ENCODE results near the gene ARIH2.

Gene ARIH2

GRCh38 chr3:49018707-49019006 is 100.0 kb downstream of the ARIH2 start:
- no peak for DNase-seq (ENCODE audit: low read depth, low spot score)

DNA sequence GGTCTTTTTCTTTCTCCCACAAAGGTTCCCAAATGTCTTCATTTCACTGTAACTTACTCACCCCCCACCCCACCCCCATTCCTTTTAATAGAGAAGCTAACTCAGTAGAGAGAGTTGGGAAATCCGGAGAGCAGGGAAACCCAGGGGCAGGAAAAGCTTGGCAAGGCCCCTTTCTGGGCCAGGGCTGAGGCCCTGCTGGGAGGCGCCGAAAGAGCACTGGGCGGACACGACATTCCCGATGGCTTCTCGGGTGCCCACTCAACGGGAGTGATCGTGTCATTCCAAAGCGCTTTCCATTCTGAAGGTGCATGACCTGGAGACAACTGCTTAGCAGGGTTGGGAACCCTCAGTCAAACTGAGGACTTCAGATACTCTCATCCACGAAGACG is 101.3 kb downstream of the ARIH2 start:
- no peak for DNase-seq (ENCODE audit: low read depth, low spot score)

GRCh38 chr3:49020330-49021212 is 101.9 kb downstream of the ARIH2 start:
- no peak for DNase-seq (ENCODE audit: low read depth, low spot score)

- peak; percentile 98 for DNase-seq (ENCODE audit: low read depth, low spot score)
Measured at GRCh38 chr3:49021213-49021812, 102.7 kb downstream of the ARIH2 start.

GRCh38 chr3:49021813-49022687 is 103.4 kb downstream of the ARIH2 start, which contains the start of gene NDUFAF3:
TSS of gene NDUFAF3 (plus strand) at chr3:49022121. CDS start at chr3:49022145, 24 bp downstream.
- DNase-seq (ENCODE audit: low read depth, low spot score), result peak; percentile 85

DNA sequence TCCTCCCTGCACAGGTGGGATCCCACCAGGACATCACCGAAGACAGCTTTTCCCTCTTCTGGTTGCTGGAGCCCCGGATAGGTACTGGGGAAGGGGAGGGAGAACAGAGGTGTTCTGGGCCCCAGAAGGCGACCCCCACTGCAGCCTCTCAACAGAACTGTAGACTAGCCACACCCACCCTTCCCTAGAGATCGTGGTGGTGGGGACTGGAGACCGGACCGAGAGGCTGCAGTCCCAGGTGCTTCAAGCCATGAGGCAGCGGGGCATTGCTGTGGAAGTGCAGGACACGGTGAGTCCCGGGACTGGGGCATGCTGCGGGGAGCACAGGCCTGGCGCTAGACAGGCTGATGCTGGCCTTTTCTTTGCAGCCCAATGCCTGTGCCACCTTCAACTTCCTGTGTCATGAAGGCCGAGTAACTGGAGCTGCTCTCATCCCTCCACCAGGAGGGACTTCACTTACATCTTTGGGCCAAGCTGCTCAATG is 104.1 kb downstream of the ARIH2 start:
- no peak for DNase-seq (ENCODE audit: low read depth, low spot score)

GRCh38 chr3:49023775-49024174 is 105.1 kb downstream of the ARIH2 start:
- no peak for DNase-seq (ENCODE audit: low read depth, low spot score)

DNA sequence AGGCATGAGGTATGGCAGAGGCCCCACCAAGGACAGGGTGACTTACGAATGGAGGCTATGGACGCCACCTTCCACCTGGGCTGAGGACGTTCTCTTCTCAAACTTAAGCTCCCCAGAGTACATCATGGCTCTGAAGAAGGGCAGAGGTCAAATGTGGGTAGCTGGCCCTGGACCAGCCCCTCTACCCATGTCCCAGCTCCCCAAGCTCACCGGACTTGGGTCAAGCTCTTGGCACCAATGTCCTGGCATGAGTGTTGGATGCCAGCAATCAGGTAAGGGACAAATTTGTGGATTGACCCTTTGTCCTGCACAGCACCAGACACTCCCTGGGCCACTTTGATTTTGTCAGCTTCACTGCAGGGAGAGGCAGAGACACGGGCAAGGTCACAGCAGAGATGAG is 105.8 kb downstream of the ARIH2 start:
- no peak for DNase-seq (ENCODE audit: low read depth, low spot score)

- DNase-seq (ENCODE audit: low read depth, low spot score), result no peak
Measured at GRCh38 chr3:49025005-49025792, 106.6 kb downstream of the ARIH2 start.

- no peak for DNase-seq (ENCODE audit: low read depth, low spot score)
Measured at GRCh38 chr3:49025793-49026520, 107.3 kb downstream of the ARIH2 start.

- DNase-seq (ENCODE audit: low read depth, low spot score), result no peak
Measured at GRCh38 chr3:49026536-49026935, 107.9 kb downstream of the ARIH2 start.

- DNase-seq (ENCODE audit: low read depth, low spot score), result no peak
Measured at GRCh38 chr3:49027634-49028033, 109.0 kb downstream of the ARIH2 start.

- DNase-seq (ENCODE audit: low read depth, low spot score), result no peak
Measured at GRCh38 chr3:49028298-49028672, 109.6 kb downstream of the ARIH2 start.

DNA sequence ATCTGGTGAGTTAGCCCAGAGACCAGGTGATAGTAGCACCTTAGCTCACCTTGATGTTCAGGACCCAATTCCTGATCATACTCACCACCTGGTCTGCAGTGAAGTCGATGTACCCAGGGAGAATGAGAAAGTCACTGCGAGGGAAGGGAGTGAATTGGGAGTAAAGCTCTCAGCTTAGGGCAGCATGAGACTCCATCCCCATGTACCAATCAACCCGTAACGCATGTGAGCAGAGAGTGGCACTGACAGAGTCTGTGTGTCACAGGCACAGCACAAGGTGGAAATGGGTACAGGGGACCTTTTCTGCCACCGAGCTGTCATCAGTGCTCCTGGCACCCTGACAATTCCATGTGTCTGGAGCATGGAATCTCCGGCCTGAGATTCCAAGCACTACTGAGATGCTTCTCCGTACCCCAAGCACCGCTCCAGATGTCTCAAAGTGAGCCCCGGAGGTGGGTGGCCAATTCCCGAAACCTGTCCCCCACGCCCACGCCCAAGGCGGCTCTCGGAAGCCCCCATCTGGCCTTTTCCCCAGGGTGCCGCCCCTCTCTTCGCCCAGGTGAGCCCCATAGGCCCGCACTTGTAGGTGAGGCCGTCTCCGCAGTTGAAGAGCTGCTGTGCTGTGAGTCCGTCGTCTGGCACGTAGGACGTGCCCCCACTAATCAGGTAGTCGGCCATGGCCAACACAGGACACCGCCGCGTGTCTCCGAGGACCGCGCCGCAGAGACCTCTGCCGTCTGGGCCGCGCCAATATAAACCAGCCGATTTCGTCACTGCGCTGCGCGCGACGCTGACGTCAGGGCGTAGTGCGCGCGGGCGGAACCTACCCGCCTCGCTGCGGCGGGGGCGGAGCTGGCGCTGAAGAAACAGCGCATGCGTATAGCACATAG is 110.3 kb downstream of the ARIH2 start, which contains the start of gene IMPDH2:
TSS of gene IMPDH2 (minus strand) at position 726 of the 890 bp plus-strand sequence. CDS start at position 678, 48 bp downstream.
- DNase-seq (ENCODE audit: low read depth, low spot score), result peak; percentile 84

DNA sequence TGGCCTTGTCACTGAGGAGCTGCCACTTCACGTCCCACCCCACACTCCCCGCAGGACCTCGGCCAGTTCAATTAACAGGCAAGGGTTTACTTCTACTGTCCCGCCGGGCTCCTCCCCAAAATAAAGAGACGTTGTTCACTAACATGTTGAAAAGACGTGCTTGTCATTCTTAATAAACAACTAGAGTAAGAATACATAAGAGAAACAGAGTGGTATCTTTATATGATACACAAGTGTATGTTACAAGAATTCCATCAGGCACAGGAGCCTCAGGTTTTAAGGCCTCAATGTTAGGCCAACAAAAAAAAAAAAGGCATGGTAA is 110.9 kb downstream of the ARIH2 start:
- no peak for DNase-seq (ENCODE audit: low read depth, low spot score)

- no peak for DNase-seq (ENCODE audit: low read depth, low spot score)
Measured at GRCh38 chr3:49030321-49030720, 111.7 kb downstream of the ARIH2 start.

- no peak for DNase-seq (ENCODE audit: low read depth, low spot score)
Measured at GRCh38 chr3:49032646-49033304, 114.1 kb downstream of the ARIH2 start.

DNA sequence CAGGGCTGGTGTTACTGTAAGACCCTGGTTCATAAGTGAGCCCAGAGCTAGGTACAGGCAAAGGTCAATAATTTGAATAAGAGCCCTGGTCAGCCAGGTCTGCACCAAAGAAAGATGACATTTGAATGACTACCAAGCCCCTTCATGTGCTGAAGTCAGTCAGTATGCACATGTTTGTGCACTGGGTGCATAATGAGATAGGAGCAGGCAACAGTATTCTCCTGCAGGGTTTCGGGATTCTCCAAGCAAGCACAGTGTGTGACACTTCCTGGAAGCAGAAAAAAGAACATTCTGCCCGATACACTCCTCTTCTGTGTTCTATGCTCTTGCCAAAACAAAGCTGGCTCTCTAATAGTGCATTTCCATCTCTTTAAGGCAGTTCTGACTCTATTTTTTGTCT is 116.0 kb downstream of the ARIH2 start:
- DNase-seq (ENCODE audit: low read depth, low spot score), result no peak

DNA sequence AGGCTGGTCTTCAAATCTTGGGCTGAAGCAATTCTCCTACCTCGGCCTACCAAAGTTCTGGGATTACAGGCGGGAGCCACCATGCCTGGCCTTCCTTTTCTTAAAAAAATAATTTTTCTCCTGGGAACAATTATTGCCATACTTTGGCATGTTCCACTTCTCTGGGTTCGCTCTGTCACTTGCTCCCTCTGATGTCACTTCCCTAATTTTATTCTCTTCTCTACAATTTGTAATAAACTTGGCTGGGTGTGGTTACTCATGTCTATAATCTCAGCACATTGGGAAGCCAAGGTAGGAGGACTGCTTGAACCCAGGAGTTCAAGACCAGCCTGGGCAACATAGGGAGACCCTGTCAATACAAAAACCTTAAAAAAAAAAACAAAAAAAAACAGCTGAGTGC is 116.6 kb downstream of the ARIH2 start:
- DNase-seq (ENCODE audit: low read depth, low spot score), result no peak
